CD4-positive, alpha-beta T cell treated with Interleukin-12 subunit alpha and Interleukin-12 subunit beta, for 1 hour (primary cell): ENCODE results near the gene RCBTB2.

Experiments used
- DNase-seq: peaks from one replicate; pipeline ENCODE4 v3.0.0-alpha.2; 2020

Gene RCBTB2

DNA sequence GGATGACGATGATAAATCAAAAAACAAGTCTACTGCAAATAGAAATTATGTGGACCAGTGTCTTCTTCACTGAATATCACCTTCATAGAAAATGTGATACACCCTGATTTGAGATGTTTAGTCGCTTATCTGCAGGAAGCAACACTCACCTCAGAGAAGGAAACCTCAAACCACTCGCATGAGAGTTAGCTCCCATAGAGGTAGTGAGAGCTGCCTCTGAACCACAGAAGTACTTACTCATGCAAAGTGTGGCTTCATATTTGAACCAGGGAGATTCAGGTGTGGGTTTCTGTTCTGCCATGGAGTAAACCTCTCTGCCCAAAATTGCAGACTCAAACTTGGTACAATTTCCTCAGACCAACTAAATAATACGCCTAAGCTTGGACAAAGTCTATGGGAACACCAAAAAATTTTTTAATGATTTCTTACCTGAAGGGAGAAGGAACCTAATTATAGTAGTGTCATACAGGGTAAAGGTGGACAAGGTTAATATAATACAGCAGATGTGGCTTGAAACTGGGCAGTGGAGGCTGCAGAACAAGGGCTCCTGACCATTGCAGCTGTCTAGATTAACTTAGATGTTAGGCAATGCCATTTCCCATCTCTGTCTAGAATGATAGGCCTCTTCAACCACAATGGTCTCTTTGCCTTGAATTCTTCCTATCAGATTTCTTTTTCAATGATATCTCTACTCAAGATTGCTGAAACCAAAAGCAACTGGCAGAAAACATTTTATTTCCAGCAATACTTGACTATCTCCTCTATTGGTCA is 29.6 kb upstream of the RCBTB2 start:
- peak; percentile 85 for DNase-seq

DNA sequence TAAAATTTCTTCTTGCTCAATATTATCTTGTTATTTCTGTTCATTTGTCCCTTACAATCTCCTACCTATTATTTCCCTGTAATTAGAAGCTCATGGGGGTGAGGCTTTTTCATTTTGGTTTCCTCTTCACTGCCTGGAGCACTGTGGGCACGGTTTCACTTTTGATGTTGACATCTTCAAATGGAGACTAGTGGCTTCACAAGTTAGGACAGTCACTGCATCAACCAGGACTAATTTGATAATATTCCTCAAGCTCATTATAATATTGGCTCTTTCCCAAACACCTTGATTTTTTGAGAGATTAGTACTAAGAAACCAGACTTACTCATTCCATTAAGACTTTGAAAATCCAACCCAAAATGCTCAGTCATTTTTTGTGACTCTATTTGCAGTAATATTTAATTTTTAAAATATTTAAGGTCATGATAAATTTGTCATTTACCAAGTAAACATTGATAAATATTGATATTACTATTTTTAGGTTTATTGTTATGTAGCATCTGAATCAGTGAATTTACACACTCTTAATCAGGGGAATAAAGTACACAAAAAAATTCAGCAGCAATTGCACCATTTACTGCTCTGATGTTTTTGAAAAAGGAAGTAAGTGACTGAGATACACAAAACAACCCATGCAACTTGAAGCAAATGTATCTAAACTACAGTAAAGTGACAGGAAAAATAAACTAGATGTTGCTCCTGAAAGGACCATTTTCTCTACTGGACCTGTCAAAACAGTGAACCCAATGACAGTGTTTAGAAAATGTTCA is 28.8 kb upstream of the RCBTB2 start:
- peak; percentile 30 for DNase-seq

DNA sequence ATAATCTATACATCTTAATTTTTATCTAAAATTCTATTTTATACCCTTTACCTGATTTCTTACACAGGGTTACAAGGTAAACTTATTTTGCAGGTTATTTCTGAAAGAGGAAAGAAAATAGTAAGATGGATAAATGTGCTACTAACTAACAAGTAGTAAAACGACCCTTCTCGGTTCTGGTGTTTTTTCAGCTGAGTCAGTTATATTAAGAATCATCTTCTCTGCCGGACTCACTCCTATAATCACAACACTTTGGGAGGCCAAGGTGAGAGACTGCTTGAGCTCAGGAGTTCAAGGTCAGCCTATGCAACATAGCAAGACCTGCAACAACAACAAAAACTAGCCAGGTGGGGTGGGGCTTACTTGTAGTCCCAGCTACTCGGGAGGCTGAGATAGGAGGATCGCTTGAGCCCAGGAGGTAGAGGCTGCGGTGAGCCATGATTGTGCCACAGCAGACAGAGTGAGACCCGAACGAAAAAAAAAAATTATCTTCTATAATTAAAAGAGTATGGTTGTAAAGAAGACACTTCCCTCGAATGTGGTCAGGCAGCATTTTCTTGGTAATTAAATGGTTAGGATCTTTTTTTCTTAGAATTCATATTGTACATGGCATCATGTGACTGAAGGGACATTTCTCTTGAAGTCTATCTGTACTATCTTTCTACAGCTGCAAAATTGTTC is 27.9 kb upstream of the RCBTB2 start:
- no peak for DNase-seq

DNA sequence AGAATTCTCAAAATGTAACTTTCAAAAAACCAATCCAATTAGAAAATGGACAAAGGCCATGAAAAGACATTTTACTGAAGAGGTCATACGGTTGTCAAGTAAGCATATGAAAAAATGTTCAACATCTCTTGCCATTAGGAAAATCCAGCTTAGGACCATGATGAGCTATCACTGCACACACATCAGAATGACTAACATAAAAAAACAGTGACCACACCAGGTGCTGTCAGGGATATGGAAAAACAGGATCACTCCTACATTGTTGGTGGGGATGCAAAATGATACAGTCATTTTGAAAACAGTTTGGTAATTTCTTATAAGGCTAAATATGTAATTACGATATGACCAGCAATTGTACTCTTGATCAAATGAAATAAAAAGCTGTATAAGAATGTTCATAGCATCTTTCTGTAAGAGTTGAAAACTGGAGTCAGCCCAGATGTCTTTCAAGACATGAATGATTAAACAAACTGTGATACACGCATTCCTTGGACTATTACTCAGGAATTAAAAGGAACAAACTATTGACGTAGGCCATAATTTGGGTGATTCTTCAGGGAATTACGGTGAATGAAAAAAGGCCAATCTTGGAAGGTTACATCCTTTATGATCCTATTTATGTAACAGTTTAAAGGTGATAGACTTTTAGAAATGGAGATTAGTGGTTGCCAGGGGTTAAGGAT is 26.9 kb upstream of the RCBTB2 start:
- DNase-seq = no peak

DNA sequence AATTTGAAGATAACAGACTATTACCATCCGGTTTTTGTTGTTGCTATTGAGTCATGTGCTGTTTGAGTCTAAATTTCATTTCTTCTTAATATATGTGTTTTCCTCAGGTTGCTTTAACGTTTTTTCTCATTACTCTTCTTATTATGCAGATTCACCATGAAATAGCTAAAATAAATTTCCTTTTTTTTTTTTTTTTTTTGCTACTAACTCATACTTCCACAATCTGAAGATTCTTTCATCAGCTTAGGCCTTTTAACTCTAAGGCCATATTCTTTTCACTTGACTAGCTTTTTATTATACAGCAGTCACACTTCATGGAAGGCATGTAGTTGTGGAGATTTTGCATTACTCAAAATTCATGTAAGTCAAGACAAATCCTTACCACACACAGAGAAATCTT is 23.9 kb upstream of the RCBTB2 start:
- no peak for DNase-seq

DNA sequence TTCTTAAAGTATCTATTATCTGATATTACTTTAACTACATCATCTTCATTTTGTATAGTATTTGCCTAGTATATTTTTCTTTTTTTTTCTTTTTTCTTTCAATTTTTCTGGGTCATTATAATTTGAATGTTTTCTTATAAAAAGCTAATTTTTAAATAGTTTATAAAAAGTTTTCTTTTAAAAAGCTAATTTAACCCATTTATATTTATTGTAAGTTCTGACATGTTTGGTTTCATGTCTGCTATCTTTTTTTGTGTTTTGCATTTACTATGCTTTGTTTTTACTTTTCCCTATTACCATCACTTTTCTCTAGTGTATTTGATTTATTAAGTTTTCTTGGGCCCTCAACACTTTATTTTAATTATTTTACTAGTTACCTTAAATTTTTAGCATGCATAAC is 22.6 kb upstream of the RCBTB2 start:
- DNase-seq = no peak

DNA sequence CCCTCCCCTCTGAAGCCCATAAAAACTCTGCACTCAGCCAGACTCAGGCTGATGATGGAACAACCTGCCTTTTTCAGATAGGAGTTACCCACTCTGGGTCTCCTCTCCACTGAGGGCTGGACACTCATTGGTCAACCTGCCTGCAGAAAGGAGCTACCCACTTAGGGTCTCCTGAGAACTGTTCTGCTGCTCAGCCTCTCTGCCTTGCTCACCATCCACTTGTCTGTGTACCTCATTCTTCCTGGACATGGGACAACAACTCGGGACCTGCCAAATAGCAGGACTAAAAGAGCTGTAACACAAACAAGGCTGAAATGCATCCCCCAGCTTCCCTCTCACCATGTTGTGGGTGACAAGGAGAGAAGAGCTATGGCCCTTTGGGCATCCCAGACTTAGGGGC is 18.4 kb upstream of the RCBTB2 start:
- DNase-seq = no peak

DNA sequence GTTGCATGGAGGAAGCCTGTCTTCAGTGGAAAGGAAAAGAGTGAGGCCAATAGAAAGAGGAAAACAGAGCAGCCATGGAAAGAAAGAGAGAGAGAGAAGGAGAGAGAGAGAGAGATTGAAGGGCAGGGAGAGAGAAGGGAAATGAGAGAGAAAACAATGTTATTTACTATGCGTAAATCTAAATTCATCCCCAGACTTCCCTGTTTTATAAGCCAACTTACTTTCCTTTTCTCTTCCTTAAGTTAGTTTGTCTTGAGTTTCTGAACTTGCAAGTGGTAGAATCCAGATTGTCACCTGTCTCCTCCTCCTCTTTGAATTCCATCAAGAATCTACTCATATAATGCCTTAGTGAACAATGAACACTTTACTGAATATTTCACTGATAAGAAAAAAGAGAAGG is 16.8 kb upstream of the RCBTB2 start:
- DNase-seq = no peak

DNA sequence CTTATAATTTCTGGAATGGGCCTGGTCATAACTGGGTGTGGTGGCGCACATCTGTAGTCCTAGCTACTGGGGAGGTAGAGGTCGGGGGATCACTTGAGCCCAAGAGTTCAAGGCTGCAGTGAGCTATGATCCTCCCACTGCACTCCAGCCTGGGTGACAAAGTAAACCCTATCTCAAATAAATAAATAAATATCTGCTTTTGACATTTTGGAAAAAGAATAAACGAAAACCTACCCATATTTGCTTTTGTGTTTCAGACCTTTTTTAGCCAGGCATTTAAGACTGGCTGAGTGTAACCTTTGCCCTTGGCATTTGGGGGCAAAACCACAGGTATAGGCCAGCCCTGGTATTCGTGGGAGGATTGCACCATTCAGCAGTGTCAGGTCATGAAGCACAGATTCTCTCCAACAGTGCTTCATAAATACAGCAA is 14.8 kb upstream of the RCBTB2 start:
- DNase-seq = no peak

DNA sequence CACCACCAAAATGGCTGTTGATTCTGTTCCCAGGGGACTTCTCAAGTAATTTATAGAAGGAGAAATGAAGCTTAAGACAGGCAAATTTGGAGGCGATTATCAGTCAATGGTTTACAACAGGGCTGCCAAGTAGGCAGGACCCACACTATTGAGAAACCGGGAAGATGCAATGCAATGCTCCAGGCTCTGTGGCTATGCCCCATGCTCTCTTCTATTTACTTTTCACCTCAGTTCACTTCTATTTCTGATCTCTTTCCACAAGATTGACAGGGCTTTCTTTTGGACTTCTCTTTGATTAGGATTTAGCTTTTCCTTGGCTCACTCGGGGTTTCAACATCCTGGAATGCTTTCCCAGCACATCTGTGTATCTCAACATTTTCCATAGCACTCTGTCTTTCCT is 12.7 kb upstream of the RCBTB2 start:
- no peak for DNase-seq

DNA sequence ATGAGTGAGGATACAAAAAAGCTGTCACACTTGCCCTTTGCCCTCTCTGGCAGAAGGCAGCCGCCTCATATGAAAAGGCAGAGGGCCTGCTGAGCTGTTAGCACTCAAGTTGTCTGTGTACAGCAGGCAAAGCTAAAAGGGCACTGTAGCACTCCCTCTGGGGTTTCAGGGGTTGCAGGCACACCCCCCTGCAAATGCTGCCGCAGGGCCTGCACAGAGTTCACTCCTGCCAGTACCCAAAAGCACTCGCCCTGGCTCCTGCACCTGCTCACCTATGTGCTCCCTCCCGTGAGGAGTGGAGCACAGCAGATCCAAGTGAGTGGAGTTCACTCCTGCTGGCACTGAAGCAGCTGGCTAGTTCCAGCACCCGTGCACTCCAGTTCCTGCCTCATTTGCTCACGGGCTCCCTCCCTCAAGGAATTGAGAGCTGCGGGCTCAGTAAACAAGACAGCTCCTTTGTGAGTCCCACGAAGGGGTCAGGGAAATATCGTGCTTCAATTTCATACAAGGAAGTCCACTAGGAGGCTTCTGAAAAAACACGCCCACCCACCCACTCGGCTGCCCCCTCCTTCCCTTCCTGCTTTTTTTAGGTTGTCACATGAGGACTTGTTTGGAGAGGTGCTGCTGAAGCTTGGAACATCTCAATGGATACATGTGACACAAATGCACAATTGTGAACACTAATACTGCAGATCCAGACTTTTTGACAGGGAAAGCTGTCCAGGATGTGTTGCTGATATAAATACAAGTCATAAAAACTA is 9.9 kb upstream of the RCBTB2 start:
- DNase-seq = no peak

DNA sequence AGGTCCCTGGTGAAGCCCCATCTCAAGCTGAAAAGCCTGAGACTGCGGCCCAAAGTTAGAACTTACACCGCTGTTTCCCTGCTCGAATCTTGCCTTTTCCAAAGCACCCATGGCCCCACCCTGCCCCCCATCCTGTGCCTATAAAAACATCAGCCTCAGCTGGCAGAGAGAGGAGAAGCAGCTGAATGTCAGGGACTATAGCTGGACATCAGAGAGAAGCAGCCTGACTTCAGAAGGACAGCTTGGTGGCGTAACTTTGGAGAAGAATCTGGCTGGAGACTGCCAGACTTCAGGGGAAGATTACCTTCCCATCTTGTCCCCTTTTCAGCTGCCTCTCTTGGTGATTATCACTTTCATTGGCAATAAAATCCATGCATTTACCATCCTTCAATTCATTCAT is 9.3 kb upstream of the RCBTB2 start:
- DNase-seq = no peak

DNA sequence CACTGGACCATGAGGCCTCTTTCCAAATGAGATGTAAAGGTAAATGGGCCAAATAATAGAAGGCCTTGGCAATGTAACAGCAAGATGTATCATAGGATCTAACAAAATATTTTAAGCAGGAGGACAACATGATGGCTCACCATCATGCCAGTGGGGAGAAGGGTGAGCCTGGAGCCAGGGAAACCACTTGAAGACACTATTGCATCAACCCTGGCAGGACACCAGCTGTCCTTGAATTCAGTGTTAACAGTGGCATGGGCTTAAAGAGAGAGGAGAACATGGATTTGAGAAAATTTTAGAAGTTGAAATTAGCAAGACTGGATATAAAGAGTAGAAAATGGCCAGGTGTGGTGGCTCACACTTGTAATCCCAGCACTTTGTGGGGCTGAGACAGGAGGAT is 6.7 kb upstream of the RCBTB2 start:
- DNase-seq = no peak

DNA sequence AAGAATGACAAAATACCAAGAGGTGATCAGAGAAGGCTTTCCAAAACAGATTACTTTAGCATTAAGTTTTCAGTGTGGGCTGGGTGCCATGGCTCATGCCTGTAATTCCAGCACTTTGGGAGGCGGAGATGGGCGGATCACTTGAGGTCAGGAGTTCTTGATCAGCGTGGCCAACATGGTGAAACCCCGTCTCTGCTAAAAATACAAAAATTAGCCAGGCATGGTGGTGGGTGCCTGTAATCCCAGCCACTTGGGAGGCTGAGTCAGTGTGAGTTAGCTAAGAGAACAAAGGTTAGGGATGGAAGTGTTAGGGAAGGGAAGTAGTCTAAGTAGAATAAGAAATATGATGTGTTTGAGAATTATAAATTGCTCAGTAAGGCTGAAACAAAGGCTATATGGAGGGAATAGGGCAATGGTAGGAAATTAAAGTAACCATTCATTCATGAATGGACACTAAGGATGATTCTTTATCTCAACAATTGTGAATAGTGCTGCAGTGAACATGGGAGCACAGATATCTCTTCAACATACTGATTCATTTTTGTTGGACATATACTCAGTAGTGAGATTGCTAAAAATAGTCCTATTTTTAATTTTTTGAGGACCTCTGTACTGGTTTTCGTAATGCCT is 3.9 kb upstream of the RCBTB2 start:
- DNase-seq = no peak

DNA sequence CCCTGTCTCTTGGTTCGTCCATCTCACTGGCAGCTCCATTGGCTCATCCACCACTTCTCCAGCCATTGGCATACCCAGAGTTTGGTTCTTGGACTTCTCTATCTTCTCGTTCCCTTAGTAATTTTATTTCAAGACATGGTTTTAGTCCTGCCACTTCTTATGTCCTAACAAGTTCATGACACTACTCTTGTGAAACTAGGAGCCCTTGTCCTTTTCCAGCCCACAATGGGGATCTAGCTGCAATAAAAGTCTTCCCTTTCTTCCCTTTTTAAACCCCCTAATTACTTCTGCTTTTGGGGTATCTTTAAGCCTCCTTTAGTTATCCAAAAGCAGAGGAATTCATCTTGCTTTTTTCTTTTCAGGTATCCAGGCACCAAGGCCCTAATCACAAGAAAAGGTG is 2.9 kb upstream of the RCBTB2 start:
- no peak for DNase-seq

DNA sequence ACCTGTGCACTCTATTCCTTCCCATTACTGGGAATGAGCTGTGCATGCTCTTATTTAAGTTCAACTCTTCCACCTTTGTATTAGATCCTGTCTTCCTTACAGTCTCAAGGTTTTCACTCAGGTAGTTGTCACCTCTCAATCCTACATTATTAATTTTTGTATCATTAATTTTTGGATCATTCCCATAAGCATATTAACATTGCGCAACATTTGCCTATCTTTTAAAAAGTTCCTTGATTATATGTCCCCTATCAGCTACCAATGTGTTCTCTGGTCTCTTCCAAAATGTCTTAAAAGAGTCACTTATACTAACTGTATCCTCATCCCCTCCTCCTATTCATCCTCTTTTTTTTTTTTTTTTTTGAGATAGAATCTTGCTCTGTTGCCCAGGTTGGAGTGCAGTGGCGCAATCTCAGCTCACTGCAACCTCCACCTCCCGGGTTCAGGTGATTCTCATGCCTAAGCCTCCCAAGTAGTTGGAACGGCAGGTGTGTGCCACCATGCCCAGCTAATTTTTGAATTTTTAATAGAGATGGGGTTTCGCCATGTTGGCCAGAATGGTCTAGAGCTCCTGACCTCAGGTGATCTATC is 2.1 kb upstream of the RCBTB2 start:
- DNase-seq = no peak

DNA sequence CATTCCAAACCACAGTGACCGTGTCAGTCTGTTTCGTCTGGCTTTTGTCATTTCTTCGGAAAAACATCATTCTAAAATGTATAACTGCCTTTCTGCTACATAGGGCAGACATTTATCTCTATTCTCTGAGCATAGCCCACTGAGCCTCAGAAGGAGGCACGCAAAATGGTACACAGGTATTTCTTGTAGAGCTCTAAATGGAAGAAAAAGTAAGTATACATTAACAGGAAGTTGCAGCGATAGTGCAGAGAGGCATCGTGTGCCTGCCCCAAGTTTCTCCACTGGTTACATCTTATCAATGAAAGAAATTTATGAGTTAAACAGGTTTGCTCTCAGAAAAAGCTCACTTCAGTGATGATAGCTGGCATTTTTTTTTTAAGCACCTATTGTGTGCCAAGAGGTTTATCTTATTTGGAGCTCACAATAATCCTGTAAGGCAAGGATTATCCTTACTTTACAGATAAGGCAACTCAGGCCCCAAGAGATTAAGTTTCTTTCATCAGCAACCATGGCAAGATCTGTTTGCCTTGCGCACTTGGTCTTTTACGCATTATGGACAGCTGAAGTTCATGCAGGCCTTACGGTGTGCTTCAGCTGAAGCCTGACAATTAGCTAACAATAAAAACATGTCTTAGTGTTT is 1.2 kb upstream of the RCBTB2 start:
- no peak for DNase-seq

DNA sequence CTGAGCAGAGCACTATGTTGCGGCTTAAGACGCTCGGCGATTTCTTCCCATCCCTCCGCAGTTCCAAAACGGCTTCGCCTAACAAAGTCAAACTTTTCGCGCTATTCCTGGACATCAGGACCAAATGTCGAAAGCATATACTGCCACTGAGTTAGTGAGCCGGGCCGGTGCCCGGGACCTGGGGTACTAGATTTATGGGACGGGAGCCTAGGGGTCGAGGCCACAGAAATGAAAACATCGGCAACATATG is 699 bp downstream of the RCBTB2 start:
- no peak for DNase-seq

DNA sequence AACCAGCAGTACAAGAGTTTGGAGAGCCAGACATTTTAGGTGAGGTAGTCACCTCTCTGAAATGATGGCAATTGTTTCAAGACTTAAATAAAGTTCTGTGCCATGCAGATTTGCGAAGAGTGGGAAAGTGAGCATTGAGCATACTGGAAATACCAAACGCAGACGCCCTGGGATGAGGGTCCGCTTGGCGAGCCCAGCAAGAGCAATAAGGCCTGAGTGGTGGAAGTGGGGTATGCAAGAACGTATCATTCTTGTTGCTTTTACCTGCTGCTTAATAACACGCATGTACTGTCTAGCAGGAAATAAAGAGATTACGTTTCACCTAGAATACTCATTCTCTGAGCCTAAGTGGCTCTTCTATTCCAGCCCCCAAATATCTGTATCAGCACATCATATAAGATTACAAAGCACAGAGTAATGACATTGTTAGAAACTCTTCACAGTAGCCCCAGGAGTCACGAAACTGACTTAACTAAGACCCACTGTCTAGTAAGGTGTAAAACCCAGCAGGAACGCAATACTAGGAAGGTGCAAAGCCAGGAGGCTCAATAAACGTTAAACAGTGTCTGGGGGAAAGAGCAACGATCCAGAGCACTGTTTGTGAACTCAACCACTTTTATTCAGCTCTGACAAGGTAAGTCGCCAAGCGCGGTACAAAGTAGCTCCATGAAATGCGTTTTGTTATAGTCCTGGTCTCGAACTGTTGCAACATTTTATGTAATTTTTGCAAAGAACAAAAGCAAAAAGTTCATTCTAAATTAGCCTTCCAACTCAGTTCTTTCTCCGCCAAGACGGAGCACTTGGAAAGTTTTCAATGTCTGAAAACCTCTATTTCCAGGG is 1.2 kb downstream of the RCBTB2 start:
- peak; percentile 25 for DNase-seq

DNA sequence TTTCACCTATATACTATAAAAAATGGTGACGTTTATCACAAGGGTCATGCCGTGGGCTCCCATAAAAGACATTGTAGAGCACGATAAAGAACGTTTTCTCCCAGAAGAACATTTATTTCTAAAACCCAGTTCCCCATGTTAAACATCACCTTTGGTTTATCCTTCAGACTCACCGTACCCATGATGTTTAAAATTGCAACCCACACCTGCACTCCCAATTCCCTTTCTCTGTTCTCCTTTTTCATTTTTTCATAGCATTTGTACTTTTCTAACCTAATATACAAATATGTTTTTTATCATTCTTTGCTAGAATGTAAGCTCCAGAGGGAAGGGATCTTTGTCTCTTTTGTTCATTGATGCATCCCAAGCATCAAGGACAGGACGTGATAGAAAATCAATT is 2.0 kb downstream of the RCBTB2 start:
- no peak for DNase-seq

DNA sequence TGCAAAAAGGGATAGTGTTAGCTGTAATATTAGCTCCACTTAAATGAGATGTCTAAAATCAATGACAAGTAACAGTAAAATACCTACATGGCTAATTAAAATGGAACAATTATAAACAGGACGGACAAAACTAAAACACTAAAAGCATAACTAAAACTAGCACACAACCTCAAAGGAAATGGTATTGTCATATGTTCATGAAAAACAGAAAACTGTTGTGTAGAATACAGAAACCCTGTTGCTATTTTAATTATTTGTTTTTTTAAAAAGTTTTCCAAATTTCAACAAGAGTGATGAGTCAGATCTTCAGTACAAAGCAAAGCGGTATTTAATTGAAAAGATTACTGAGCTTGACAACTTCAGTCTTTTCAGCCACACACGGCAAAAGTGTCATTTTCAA is 4.2 kb downstream of the RCBTB2 start:
- no peak for DNase-seq
